GM12874 (cell line): ENCODE data around the gene TOR1AIP2.

ENCODE experiments used
- TF ChIP-seq, protein P1 (sequence below): IDR thresholded peaks from 2 replicates; pipeline ENCODE4 v1.5.1; 2011; ENCODE audit warnings: low read depth, mild to moderate bottlenecking, control low read depth, low read length, moderate library complexity; ENCODE audit not compliant: insufficient read depth

TOR1AIP2 gene

GRCh38 chr1:179873438-179873851 is 4.2 kb downstream of the TOR1AIP2 start:
- TF ChIP-seq, protein P1, sequence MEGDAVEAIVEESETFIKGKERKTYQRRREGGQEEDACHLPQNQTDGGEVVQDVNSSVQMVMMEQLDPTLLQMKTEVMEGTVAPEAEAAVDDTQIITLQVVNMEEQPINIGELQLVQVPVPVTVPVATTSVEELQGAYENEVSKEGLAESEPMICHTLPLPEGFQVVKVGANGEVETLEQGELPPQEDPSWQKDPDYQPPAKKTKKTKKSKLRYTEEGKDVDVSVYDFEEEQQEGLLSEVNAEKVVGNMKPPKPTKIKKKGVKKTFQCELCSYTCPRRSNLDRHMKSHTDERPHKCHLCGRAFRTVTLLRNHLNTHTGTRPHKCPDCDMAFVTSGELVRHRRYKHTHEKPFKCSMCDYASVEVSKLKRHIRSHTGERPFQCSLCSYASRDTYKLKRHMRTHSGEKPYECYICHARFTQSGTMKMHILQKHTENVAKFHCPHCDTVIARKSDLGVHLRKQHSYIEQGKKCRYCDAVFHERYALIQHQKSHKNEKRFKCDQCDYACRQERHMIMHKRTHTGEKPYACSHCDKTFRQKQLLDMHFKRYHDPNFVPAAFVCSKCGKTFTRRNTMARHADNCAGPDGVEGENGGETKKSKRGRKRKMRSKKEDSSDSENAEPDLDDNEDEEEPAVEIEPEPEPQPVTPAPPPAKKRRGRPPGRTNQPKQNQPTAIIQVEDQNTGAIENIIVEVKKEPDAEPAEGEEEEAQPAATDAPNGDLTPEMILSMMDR, result no peak

DNA sequence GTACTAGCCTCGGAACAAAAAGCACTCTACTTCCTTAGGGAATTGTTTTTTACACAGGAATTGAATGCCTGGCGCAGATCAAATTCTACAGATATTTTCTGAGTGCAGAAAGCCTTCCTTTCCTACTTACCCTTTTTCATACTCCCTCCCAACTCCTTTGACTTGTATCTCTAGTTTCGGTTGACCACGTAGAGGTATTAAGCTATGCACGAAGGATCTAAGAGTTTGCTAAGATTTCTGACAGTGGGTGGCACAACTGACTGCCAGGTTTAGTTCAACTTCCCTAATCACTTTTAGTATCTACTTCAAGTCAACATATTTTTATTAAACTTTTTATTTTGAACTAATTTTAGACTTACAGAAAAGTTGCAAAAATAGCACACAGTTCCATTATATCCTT is 5.0 kb downstream of the TOR1AIP2 start:
- TF ChIP-seq, protein P1, result no peak

GRCh38 chr1:179871940-179872339 is 5.7 kb downstream of the TOR1AIP2 start:
- TF ChIP-seq, protein P1, result no peak

DNA sequence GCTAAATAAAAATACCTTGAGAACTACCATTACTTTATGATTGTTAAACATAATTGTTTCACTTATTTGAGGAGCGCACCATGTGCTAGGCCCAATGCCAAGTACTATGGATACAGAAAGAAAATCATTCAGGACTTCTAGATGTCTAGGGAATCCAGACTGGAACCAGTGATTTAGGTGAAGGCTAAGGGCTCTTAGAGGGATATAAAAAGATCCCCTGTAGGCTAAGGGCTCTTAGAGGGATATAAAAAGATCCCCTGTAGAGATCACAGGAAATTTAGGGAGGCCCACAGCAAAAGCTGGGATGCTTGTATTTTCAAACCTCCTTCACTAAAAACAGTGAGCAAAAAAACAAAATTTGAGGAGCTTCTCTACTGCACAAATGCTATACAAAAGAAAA is 6.7 kb downstream of the TOR1AIP2 start:
- TF ChIP-seq, protein P1, result no peak

GRCh38 chr1:179867493-179868330 is 9.9 kb downstream of the TOR1AIP2 start:
- TF ChIP-seq, protein P1, result peak; percentile 63

- TF ChIP-seq, protein P1, result no peak
Measured at GRCh38 chr1:179866616-179867015, 11.0 kb downstream of the TOR1AIP2 start.

GRCh38 chr1:179865377-179865776 is 12.2 kb downstream of the TOR1AIP2 start:
- TF ChIP-seq, protein P1, result no peak
